Right kidney (tissue), 1 donor: ENCODE data around the gene CCDC167.
"Not testable (repeated sequence)": the region's sequence is repeated elsewhere in the genome, so short reads cannot be mapped to it uniquely, and the experiment has no call there.

Source experiments
- DNase-seq: peaks from one replicate; pipeline ENCODE4 v3.0.0-alpha.2; 2016

Gene CCDC167

DNA sequence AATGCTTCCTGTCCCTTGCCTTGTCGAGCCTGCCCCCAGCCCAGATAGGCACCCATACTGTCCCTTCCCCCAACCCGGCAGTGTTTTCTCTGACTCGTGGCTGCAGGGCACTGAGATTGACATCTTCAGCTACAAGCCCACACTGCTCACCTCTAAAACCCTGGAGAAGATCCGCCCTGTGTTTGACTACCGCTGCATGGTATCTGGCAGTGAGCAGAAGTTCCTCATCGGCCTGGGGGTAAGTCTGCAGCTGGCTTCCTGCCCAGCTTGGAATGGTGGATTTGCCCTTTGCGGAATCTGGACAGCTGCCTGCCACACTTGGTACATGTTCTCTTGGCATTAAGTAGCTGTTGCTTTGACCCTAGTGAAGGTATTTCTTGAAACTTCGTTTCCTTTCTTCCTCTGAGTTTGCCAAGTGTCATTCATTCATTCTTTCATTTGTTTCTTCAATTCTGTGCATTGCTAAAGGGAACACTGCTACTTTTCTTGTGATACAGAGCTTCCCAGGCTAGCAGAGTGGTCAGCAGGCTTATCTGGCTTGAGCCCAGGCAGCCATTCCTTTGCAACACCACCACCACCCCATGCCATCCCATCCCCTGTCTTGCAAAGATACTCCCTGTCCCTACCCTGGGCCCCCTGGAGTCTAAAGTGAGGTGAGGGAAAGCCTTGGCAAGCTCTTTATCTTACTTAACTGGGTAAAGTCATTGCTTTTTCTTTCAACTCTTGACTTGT, 26.2 kb downstream of the CCDC167 start:
- no peak for DNase-seq

DNA sequence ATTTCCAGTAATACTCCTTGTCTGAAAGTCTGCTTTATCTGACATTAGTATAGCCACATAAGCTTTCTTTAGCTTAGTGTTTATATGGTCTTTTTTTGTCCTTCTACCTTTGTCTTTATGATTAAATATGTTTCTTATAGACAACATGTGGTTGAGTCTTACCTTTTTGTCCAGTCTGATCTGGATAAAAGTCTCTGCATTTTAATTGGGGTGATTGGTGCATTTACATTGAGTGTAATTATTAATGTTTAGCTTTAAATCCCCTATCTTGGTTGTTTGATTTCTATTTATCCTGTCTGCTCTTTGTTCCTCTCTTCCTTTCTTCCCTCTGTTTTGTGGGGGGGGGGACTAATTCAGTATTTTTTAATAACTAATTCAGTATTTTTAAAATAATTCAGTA, 32.0 kb downstream of the CCDC167 start:
- DNase-seq: no peak

DNA sequence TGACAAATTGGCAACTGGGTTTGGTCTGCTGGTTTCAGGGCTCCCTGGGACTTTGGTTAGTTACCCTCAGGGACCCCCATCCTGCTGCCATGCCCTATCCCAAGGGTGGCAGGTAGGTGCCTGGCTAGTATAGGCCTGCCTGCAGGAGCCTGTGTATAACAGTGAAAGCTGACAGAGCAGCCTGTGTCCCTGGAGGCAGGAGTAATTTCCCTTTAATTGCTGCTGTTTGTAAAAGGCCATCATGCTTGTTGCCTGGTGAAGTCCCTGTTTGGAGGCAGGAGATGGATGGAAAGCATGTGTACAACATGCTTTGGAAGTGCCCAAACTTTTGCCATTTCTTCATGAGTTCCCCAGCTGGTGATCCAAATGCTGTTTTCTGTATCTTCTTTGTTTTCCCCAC, 36.6 kb downstream of the CCDC167 start:
- DNase-seq: no peak

DNA sequence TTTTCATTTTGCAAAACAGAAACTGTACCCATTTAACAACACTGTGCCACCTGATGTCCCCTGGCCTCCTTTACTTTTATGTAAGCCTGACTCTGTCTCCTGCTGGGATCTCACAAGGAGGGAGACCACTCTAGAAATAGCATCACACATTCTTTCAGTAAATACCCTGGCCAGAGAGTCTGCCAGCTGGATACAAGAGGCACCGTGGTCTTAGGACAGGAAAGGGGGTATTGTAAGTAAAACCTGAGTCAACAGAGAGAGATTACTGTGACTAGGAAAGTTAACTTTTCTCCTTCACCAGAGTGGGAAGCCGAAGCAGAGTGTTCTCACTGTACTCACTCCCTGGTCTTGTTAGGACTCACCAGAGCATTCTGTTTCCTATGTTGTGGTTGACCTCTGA, 38.9 kb downstream of the CCDC167 start:
- no peak for DNase-seq

DNA sequence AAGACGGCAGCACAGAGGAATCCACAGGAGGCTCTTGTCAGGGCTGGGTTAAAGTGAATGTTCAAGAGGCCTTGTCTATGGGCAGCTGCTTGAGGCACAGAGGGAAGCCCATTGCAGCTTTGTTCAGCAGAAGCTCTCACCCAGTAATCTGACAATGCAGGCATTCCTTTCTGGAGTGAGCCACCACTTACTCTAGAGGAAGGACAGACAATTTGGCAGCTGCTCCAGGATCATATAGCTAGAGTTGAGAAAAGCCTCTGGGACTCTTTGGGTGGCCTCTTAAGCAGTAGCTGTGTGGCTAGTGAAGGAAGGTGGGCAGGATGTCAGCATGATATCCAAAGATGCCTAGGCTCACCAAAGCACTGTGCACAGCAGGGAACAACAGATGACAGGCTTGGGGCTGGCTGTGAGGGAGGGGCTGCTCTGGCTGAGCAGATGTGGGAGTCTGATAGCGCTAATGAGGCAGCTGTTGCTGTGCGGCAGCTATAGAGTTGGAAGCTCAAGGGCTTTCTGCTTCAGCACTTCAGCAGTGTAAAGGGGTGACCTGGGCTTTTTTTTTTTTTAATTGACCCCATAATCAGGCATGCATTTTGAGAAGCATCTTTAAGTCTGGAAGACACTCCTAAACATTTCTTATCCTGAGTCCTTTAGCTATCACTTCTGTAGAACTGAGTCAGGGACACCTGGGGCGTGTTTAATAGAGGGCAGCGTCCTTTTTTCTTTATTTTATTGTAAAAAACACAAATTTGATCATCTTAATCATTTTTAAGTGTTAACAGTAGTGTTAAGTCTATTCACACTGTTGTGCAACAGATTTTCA, 39.5 kb downstream of the CCDC167 start:
- no peak for DNase-seq

DNA sequence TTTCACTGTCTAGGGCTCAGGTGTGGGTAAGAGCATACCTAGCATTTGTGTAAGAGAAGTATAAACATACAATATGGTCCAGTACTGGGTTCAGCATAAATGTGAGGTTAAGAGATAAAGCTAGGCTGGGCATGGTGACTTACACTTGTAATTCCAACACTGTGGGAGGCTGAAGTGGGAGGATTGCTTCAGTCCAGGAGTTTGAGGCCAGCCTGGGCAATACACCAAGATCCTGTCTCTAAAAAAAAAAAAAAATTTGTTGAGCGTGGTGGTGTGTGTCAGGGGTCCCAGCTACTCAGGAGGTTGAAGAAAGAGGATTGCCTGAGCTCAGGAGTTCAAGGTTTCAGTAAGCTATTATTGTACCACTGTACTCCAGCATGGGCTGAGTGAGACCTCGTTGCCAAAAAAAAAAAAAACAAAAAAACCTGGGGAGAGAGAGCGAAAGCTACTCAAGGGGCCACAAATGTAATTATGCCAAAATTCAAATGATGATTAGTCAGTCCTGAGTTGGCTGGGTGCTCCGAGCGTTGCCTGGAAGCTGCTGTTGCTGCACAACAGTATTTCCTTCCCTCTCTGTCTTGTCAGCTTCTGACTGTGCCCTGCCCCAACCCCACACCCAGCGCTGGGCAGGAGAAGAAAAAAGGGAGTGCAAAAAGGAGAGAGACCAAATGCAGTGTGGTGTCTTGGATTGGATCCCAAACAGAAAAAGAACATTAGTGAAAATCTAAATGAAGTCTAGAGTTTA, 42.7 kb downstream of the CCDC167 start:
- no peak for DNase-seq

DNA sequence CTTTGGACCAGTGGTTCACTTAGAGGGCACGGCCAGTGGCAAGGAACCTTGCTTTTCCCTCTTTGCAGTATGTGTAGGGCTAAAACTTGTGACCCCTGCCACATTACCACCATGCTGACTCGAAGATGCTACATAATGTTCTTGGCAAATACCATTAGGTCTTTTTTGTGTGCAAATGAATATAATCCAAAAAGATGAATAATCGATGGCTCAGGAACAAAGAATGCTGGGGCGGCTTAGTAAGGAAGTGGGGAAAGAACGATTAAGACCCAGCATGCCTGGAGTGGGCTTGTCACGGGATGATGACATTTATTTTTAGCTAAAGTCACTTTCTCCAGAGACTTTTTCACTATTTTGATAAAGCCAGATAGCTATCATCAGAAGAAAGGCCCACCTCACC, 43.6 kb downstream of the CCDC167 start:
- no peak for DNase-seq

DNA sequence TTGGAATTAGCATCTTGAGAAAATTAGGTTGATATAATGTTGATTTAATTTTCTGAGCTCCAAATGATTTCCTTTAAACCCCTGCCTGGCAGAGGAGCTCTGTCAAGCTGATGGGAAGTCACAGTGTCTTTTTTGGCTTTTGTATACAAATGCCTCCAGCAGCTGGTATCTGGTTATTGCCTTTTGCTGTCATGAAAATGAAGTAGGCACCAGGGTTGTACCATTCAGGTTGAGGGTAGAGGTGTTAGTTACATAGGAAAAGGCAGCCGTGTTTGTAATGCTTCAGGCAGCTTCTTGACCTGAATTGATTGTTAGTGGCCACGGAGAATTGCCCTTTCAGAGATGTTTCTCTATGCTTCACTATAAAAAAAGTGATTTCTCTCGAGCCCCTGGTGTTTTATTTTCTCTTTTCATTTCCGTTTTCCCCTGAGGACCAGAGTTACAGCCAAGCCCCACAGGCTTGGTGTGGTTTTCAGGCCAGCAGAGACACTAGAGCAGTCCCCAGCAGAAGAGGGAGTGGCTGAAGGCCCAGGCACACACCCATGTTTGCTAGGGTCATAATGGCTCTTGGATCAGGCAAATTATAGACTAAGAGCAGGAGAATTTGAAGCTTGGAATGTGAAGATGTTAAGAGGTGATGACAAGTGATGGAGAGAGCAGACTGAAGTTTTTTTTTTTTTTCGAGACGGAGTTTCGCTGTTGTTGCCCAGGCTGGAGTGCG, 45.1 kb downstream of the CCDC167 start:
- DNase-seq: no peak

DNA sequence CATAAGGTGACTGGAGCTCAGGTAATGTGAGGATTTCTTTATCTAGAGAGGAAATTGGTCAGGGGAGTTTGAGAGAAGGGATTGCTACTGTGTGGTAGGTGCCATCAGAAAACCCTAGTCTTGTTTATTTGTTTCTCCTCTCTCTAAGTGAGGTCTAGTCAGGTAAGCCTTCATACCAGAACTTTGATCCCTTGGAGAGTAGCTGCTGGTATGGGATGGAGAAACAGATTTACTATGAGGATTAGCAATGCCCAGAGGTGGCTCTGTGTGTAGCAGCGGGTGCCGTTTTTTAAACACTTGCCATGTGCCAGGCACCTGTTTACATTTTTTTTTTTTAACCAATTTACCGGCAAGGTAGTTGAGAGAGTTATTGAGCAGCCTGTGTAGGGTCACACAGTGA, 47.2 kb downstream of the CCDC167 start:
- no peak for DNase-seq

DNA sequence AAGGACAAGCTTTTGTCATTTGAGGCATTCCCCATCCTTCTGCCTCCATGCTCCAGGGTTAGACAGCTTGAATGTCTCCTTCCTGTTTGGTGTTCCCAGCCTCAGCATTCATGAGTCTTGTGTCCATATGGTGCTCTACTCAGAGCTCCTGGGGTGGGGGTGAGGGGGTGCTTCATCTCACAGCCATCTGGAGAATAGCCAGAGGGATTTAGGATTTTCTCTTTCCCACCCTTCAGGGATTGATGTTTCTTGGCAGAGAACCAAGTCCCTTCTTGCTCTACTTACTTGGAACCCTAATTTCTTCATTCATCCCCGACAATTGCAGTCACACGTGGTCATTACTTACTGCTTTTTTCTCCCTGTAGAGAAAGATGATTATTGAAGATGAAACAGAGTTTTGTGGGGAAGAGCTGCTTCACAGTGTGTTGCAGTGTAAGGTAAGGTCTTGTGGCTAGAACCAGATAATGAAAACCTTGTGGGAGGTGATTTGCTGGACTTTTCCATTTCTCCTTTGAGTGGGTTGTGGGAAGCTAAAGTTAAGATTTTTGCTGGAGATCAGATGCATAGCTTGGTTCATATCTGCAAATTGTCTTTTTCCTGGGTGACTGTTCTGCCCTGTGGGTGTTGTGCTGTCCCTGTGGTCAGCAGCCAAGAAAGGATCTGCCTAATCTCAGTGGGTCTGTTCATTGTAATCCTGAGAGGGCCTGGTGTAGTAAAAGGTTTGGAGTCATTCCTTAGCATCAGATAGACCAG, 48.1 kb downstream of the CCDC167 start:
- DNase-seq: no peak

DNA sequence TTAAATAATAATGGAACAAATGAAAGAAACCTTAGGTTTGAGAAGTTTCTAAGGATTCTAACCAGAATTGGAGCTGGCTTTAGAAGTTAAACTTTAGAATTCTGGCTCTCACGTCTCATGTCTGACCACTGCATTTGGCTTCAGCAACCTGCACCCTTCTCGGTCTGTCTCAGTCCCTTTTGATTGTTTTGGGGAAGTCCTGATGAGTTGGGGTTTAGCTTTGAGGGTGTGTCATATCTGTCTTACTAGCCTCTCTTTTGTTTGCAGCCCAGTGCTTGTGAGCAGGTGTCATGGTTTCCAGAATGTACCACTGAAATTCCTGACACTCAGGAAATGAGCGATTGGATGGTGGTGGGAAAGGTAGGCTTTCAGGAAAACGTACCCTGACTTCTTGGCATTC, 49.7 kb downstream of the CCDC167 start:
- DNase-seq: no peak

DNA sequence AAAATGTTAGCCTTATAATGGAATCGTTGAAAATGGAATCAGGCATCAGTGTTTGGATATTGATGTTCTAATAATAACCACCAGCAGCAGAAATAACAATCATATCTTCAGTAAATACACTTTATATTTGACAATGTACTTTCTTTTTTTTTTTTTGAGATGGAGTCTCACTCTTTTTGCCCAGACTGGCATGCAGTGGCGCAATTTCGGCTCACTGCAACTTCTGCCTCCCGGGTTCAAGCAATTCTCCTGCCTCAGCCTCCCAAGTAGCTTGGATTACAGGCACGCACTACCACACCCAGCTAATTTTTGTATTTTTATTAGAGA, 56.5 kb downstream of the CCDC167 start:
- not testable (repeated sequence) for DNase-seq

DNA sequence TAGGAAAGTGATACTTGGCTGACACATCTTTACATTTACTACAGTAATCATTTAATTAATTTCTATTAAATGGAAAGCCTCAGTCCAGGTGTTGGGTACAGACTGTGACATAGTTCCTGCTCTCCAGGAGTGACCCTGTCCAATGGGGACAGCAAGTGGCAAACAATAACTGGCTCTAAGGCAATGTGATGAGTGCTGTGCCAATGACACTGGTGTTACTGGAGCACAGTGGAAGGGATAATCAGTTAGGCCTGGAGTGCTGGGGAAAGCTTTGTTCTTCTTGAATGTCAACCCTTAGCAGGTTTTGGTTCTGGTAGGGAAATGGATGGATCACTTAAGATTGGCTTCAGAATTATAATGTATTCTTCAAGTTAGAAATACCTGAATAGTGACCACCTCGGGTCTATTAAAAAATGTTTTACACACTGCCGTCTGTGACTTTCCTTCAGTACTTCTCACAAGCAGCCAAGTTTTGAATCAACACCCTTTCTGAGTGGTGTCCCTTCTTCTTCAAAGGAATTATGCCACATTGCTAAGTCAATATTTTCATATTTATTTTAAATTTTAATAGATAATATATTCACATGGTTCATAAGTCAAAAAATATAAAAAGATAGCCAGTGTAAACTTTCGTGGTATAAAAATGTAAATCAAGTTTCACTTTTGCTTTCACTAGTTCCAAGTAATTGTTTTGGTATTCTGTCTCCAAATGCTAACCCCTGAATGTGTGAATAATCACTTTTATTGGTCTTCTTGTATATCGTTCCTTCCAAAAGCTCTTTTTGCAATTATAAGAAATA, 57.1 kb downstream of the CCDC167 start:
- DNase-seq: no peak

DNA sequence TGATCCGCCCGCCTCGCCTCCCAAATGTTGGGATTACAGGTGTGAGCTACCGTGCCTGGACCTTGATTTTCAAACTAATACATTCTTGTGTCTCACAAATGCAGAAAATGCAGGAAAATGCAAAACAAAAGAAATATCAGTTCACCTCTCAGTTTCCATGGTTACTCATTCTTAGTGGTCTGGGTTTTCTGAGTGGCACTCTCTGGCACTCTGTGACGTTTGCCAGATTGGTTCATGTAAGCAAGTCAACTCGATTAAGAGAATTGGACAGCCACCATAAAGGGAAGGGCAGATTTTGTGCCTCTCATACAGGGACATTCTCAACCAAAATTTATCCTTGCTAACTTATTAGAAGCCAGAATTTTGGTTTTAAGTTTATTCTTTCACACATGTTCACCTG, 58.0 kb downstream of the CCDC167 start:
- no peak for DNase-seq

DNA sequence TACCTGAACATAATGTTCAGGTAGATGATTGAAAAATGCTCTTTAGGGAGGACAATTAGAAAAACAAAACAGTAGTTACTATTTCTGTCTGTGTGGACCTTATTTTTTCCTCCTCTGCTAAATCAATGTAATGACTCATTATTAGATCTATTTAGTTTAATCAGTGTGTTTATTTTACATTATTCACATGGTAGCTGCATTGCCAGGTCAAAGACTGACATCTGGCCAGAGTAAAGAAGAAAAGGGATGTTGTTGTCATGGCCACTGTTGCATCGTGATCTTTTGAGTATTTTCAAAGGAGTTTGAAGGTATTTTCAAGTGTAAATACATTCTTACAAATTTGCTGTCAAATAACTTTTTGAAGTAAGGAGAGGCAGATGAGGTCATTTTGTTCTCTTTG, 60.8 kb downstream of the CCDC167 start:
- DNase-seq: no peak

DNA sequence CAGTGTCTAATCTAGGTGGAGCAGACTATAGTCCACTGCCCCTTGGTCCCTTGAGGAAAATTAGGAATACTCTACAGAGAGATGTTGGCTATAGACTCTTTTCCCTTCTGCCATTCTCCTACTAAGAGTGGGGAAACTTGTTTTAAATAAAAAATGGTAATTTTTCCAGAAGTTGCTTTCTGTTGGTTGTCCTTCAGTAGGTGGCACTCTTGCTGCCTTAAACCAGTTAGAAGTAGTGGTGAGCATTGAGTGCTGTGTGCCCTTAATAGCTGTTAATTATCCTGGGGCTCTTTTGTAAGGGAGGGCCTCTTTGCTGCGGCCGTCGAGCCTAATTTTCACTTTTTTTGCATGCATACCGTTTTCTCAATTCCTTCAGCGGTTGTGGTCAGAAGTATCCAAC, 63.9 kb downstream of the CCDC167 start:
- DNase-seq: no peak

DNA sequence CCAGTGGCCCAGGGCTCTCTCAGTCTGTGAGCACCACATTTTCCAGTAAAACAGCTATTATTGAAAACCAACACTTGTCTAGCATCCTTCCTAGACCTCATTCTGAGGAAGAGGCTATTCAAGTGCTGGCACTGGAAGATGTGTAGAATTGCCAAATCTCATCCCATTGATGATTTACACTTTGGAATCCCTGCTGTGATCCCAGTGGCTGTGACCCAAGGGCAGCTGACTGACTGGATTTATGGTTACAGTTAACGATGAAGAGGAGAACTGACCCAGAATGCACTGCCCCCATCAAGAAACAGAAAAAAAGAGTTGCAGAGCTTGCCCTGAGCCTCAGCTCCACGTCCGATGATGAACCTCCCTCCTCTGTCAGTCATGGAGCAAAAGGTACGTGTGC, 64.3 kb downstream of the CCDC167 start:
- no peak for DNase-seq

DNA sequence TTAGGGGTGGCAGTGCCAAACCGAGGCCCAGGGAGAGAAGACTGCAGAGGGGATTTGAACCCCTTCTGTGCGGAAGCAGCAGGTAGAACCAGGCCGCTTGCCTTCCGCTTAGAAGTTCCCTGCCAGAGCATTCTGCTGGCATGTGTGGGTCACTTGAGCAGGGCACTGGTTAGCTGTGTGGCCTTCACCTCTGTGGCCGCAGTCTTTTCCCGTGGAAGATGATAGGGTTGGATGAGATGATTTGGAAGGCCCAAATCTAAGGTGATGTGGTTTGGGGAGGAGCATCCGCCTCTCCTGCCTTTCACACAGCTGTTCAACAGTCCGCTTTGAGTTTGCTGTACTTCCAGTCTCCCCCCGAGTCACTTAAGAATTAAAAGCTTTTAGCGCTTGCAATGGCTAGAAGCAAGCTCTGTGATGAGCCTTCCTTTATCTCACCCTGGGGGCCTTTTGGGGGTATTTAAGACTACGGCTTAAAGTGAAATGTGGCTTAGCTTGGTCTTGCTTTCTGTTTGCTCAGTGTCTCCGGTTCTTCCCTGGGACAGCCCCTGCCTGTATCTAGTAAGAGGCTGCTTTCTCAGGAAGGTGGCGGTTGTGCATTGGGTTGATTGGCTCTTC, 65.9 kb downstream of the CCDC167 start:
- DNase-seq: peak; percentile 13
